H1 (cell line): ENCODE results near the gene CNTN5. TPM values are rescaled to one million over a fixed set of nuclear protein-coding genes. Genes with fewer than 3 reads are reported as not detected.

Experiments
- TEAD4 ChIP-seq: IDR thresholded peaks from 2 replicates; pipeline ENCODE4 v1.6.1; 2012; ENCODE audit warnings: low read depth, low read length, inconsistent platforms, mixed read lengths
- YY1 ChIP-seq: IDR thresholded peaks from 2 replicates; pipeline ENCODE4 v1.6.1; 2011; ENCODE audit warnings: low read depth, mild to moderate bottlenecking, low read length
- polyA plus RNA-seq, 7 experiments: library from polyadenylated mRNA; depleted of rRNA in 3 of 7; stranded (reverse) in 5 of 7; unstranded in 2 of 7; fragments of >200 nt in 5 of 7; fragments of 200-250 nt in 2 of 7; gene quantifications; 1 replicate in 5 of 7; 2 replicates in 1 of 7; 4 replicates in 1 of 7; pipeline versions ENCODE4 v1.2.1 to v1.2.3, GENCODE V29; 2011 to 2013; ENCODE audit warnings: missing spikeins in 2 of 7, mixed read lengths in 2 of 7
- total RNA-seq: library from RNA; stranded (reverse); fragmentation: NEBNext Ultra II Directional; extraction: Animal tissue kit (Norgen Biotek cat#: 25700); gene quantifications from 2 replicates; pipeline ENCODE4 v1.2.1, GENCODE V29; 2021

Gene CNTN5
- total and polyA plus RNA-seq, 2 of the 8 experiments (the other 6 are each of a cell fraction or from before 2014, with no cell fraction given) = not detected

DNA sequence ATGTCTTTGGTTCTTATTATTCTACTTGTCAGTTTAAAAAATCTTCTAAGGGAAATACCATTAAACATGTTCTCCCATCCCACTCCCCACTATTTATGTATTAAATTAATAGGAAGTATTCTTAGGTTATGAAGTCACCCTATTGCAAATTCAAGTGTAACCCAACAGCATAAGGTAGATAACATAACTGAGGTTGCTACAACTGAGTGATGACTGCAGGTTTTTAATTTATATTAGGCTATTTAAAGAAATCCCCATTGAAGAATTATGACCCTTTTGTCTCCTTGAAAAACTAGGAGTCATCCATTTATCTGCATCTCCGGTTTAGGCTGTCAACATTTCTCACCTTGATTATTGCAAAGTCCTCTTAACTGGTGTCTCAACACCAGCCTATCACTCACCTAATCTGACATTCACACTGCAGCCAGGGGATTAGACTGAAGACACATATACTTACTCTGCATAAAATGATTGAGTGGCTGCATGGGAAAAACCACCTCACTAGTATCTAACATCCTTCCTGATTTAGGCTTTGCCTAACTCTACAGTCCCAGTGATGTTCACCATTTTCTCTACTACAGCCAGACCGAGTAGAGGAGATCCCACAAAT, 649.4 kb downstream of the CNTN5 start (continued):
- TF ChIP-seq YY1 (no peak), TEAD4 (no peak)
